HG02973 (cell line): ENCODE data around the gene PMAIP1.
A peak's percentile ranks its signal among the peaks of the same experiment; 100 is the strongest.
"Not testable (repeated sequence)": the region's sequence is repeated elsewhere in the genome, so short reads cannot be mapped to it uniquely, and the experiment has no call there.

Experiments used
- ATAC-seq: cut with Tn5 transposase; IDR thresholded peaks from one replicate; pipeline ENCODE4 v1.9.1; 2021; ENCODE audit warnings: moderate library complexity; ENCODE audit not compliant: unreplicated experiment

The PMAIP1 gene

GRCh38 chr18:59899298-59900221 lies at the start of gene PMAIP1:
Gene PMAIP1 (plus strand): TSS chr18:59899996. CDS start chr18:59900178, 182 bp downstream.
- peak; percentile 59 for ATAC-seq

DNA sequence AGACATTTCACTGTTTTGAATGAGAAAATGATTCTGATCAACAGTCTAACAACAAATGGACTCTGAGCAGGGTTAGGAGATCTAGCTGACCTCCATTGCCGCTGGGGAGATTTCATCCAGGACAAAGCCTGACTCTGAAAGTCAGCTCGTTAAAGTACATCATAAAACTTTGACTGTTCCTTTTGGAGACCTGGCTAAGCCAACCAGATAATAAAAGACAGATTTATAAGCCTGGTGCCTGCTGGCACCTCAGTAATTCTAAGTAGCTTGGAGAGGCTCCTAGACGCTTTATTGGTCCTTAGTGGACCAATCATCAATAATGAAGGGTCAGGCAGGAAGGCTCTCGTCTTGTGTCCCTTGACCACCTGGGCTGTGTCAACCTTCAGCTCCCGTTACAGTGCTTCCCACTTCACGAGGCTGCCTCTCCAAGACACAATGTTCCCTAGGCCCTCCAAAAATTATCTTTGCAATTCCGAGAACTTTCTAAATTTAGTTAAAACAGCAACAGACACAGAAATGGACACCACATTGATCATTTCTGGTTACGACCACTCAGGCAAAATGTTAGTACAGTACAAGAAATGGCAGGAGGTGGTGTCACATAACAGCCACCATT lies 47.9 kb upstream of the PMAIP1 start:
- ATAC-seq, result no peak

- ATAC-seq, result no peak
Observed at GRCh38 chr18:59852548-59852947, 47.2 kb upstream of the PMAIP1 start.

DNA sequence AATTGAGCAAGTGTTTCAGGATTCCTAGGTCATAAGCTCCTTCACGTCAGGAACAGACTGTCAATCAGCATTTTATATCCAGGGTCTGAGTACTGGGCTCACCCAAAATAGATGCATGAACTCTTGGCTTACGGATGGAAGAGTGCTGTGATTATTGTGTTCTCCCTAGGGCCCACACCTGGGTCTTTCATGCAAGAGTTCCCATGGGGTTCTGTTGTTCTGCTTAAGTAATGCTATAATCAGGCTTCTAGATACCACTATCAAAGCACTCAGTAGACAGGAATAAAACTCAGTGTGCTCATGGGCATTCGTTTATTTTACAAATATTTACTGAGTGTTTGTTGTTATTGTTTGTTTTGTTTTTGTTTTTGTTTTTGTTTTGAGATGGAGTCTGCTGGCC lies 46.4 kb upstream of the PMAIP1 start:
- no peak for ATAC-seq

DNA sequence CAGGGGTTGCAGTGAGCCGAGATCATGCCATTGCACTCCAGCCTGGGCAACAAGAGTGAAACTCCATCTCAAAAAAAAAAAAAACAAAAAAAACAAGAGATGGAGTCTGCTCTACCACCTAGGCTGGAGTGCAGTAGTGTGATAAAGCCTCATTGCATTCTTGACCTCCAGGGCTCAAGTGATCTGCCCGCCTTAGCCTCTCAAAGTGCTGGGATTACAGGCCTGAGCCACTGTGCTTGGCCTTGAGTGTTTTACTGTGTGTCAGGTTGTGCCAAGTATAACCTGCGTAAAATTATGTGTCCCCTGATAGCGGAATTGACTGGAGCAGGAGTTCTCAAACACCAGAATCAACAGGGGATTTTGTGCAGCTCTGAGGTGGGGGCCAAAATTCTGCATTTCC lies 45.8 kb upstream of the PMAIP1 start:
- ATAC-seq, result not testable (repeated sequence)

- no peak for ATAC-seq
Observed at GRCh38 chr18:59861009-59861408, 38.8 kb upstream of the PMAIP1 start.

DNA sequence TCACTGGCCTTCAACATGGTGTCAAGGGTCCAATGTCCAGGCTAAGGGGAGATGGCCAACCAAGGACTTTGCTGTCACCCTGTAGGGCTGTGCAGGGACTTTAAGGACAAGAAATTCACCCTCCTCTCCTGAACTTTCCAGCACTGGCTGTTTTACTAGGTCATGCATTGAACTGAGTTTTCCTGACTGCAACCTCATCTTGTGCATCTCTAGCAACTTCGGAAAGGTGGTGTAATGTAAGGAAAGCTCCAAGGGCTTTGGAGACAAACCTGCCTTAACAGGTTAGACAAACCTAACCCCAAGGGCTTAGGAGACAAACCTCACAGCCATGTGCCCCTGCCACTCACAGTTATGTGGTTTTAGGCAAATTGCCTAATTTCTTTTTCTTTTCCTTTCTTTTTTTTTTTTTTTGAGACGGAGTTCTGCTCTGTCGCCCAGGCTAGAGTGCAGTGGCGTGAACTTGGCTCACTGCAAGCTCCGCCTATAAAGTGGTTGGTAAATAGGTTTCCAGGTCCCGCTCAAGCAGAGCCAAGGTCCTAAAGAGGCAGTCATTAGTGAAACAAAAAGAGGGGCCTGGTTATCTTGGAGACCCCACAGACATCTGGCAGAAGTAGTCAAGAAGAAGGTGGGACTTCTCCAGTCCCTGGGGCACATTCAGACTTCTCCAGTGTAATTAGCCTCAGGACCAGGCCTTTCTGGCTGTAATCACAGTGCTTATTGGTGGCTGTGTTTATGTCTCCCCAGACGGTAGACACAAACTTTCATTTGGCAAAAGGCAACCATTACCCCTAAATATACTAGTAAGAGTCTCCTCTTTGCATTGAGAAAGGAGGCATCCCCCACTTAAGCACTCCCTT lies 37.6 kb upstream of the PMAIP1 start:
- ATAC-seq, result peak; percentile 60

DNA sequence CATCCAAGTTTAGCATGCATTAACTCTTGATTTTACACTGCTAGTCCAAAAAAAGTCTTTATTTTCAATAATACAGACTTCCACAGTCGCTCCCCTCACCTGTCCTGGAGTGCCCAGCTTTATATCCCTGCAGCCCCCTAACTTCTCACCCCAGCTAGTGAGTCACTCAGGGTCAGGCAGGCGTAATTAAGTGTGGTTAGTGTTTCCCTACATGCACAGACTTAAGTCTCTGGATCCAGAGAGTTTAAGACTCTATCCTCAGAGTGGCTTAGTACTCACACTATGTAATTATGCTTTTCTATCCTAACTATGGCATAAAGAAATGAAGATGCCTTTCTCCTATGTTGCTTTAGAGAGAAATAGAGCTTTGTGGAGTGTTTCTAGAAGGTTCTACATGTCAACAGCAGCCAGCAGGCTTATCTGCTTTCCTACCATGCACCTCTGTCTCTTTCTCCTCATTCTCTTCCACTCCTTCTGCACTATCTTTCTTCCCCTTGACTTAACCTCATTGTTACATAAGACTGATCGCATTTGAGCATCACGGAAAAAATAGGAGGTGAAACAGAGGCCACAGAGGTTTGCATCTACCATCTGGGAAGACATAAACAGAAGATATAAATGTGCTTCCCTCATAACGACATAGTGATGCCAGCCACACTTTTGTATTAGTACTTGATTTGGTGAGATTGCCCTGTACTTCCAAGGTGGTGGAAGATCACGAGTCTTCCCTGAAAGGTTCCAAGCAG lies 34.4 kb upstream of the PMAIP1 start:
- no peak for ATAC-seq

- ATAC-seq, result no peak
Observed at GRCh38 chr18:59866551-59867269, 33.1 kb upstream of the PMAIP1 start.

GRCh38 chr18:59867337-59868104 lies 32.3 kb upstream of the PMAIP1 start:
- ATAC-seq, result no peak

GRCh38 chr18:59870623-59871130 lies 29.1 kb upstream of the PMAIP1 start:
- ATAC-seq, result no peak

GRCh38 chr18:59871711-59872362 lies 28.0 kb upstream of the PMAIP1 start:
- no peak for ATAC-seq

GRCh38 chr18:59873641-59874040 lies 26.2 kb upstream of the PMAIP1 start:
- ATAC-seq, result no peak

DNA sequence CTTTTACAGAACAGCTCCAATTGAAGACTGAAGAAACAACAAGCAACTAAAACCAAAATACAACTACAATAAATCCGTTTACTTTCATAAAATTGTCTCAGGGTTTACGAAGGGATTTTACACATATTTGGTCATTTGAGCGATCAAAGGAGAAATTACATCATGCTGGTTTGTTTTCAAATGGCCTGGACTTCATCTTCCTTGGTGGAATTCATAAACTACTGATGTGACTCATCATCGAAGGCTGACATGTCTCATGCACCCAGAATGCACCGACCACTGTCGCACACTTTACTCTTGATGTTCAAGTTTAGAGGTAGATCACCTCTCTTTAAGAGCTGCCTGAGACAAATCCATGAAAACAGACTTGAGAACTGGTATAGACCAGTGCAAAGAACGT lies 25.6 kb upstream of the PMAIP1 start:
- ATAC-seq, result no peak

- ATAC-seq, result peak; percentile 72
Observed at GRCh38 chr18:59876310-59876626, 23.5 kb upstream of the PMAIP1 start.

DNA sequence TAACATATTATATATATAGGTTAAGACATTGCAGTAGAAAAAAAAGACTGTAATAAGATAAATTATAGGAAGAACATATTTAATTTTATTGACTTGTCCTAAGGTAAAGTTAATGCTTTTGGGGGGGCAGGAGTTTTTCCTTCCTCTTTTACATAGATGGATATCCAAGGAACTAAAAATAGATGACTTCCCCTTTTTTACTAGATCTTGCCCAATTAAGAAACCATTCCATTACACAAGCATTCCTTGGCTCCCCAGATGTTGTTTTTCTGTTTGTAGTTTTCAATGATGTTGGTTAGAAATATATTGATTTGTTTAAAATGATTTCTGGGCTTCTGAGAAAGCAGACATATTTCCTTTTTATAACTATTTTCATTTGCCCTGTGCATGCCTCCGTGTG lies 22.4 kb upstream of the PMAIP1 start:
- ATAC-seq, result no peak

DNA sequence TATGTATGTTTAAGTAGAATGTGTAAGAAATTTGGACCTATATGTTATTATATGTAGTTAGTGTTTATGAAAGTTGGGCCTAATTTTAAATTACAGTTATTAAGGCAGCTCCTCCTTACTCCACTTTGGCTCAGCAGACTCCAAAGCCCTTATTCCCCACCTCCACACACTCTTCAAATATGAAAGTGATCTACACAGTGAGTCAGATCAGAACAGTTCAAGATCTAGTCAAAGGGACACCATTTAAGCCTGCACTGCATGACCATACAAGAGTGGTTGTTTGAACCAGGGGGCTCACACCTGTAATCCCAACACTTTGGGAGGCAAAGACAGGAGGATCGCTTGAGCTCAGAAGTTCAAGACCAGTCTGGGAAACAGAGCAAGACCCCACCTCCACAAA lies 21.2 kb upstream of the PMAIP1 start:
- peak; percentile 46 for ATAC-seq

DNA sequence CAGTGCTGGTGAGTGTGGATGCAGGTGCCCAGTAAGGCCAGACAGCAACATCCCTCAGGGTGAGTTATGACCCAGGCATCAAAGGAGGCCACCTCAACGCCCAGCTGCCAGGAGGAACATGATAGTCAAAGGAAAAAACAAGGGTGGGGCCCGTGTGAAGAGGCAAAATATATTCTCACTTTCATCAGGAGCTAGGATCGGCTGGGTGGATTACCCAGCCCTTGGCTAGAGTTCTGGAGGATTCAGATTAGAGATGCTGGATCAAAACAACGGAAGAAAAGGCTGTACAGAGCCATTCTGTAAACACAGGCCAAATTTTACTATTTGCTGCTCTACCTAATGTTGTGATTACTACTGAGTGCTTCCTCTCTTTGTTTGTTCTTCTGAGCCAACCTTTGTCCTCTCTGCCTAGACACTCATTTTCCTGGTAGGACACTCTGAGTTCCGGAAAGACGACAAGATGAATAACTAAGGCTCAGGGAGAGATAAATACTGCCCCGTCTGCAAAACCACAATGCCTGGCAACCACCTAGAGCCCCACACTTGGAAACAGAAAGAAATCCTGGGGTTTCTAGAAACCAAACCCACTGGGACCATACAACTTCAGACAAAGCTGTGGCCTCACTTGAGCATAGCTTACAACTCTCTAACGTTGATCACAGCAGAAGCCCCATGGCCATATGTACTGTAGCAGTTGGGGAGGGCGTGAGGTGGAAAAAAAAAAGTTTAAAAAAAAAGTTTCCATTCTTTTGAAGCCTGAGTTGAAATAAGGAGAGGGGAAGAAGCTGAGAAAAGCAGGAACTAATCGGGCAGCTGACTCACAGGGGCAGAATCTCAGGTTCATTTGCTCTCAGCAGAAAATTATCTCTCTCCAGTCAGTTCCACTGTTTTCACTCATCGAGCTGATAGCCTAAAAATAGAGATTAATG lies 17.8 kb upstream of the PMAIP1 start:
- no peak for ATAC-seq
